PC-3 (cell line): ENCODE results near the gene AK4. TPM values are rescaled to one million over a fixed set of nuclear protein-coding genes. Genes with fewer than 3 reads are reported as not detected.

Experiments used
- ATAC-seq: fragments of 200-7000 bp; cut with Tn5 transposase; 2 replicates; pipeline ENCODE4 v1.9.1; 2020; ENCODE audit warnings: mild to moderate bottlenecking, moderate library complexity
- BruUV-seq: library from RNA; stranded (reverse); fragments of 400-500 nt; replicated peaks from 2 replicates; lab custom pipeline; 2021; lab: Mats Ljungman, UMichigan
- CTCF ChIA-PET: fragments of 300-600 bp; sonication (Branson Sonifier 250); formaldehyde crosslinking; loops from one replicate; lab custom pipeline; 2022; ENCODE audit warnings: antibody characterized with exemption; lab: Charles Lee
- POLR2A ChIA-PET: fragments of 300-600 bp; sonication (Branson Sonifier 250); formaldehyde crosslinking; loops from one replicate; lab custom pipeline; 2022; ENCODE audit warnings: antibody characterized with exemption; ENCODE audit not compliant: unreplicated experiment; lab: Charles Lee
- DNase-seq: peaks from one replicate; pipeline ENCODE4 v3.0.0-alpha.2; 2015
- H2AFZ ChIP-seq: fragments of 300-600 bp; sonication (generic); 2 replicates; pipeline ENCODE4 v1.6.0; 2016; ENCODE audit warnings: antibody characterized with exemption, low read length
- H3F3A ChIP-seq: fragments of 300-600 bp; sonication (generic); one replicate; pipeline ENCODE4 v1.6.0; 2017; ENCODE audit warnings: antibody characterized with exemption, low read length, control low read depth, mild to moderate bottlenecking; ENCODE audit not compliant: unreplicated experiment
- H3K27ac ChIP-seq: fragments of 300-600 bp; sonication (generic); 2 replicates; pipeline ENCODE4 v1.5.1; 2016; ENCODE audit warnings: mild to moderate bottlenecking, low read length
- H3K27me3 ChIP-seq: fragments of 300-600 bp; sonication (generic); 2 replicates; pipeline ENCODE4 v1.6.1; 2016; ENCODE audit warnings: low read length, mixed read lengths
- H3K36me3 ChIP-seq: fragments of 300-600 bp; sonication (generic); 2 replicates; pipeline ENCODE4 v1.6.1; 2016; ENCODE audit warnings: low read depth, mixed run types, low read length, mixed read lengths
- H3K4me1 ChIP-seq: fragments of 300-600 bp; sonication (generic); 2 replicates; pipeline ENCODE4 v1.5.1; 2016; ENCODE audit warnings: low read length; ENCODE audit not compliant: insufficient read depth
- H3K4me2 ChIP-seq: fragments of 300-600 bp; sonication (generic); 2 replicates; pipeline ENCODE4 v1.6.0; 2016; ENCODE audit warnings: low read length
- H3K4me3 ChIP-seq: fragments of 300-600 bp; sonication (generic); 2 replicates; pipeline ENCODE4 v1.5.1; 2016; ENCODE audit warnings: mild to moderate bottlenecking, low read length, mixed read lengths
- H3K79me2 ChIP-seq: fragments of 300-600 bp; sonication (generic); 2 replicates; pipeline ENCODE4 v1.6.1; 2017; ENCODE audit warnings: low read length, mixed read lengths
- H3K9ac ChIP-seq: fragments of 300-600 bp; sonication (generic); 2 replicates; pipeline ENCODE4 v1.6.0; 2016; ENCODE audit warnings: mild to moderate bottlenecking, low read length
- H3K9me2 ChIP-seq: fragments of 300-600 bp; sonication (generic); replicated peaks from 2 replicates; pipeline ENCODE4 v1.6.1; 2016; ENCODE audit warnings: mixed run types, low read length, mixed read lengths
- H3K9me3 ChIP-seq: fragments of 300-600 bp; sonication (generic); 2 replicates; pipeline ENCODE4 v1.6.1; 2016; ENCODE audit warnings: low read length, mixed read lengths
- H4K20me1 ChIP-seq: fragments of 300-600 bp; sonication (generic); 2 replicates; pipeline ENCODE4 v1.6.1; 2016; ENCODE audit warnings: low read length, mixed read lengths
- EZH2 ChIP-seq: fragments of 300-600 bp; sonication (generic); IDR thresholded peaks from one replicate; pipeline ENCODE4 v1.6.1; 2017; ENCODE audit warnings: antibody characterized with exemption, mild to moderate bottlenecking, low read length; ENCODE audit not compliant: unreplicated experiment
- EZH2phosphoT487 ChIP-seq: fragments of 300-600 bp; sonication (generic); IDR thresholded peaks from 2 replicates; pipeline ENCODE4 v1.6.1; 2018; ENCODE audit warnings: mild to moderate bottlenecking, antibody characterized with exemption, low read length, borderline replicate concordance
- intact Hi-C: fragments of 100-400 bp; cut with micrococcal nuclease; formaldehyde crosslinking; loops from 2 replicates; pipeline ENCODE4 v1.9.0; 2023
- total RNA-seq: library from RNA; depleted of rRNA; stranded (reverse); fragments of >200 nt; gene quantifications from 2 replicates; pipeline ENCODE4 v1.2.3, GENCODE V29; 2014
- TF ChIP-seq, protein P1 (sequence below): fragments of 300-600 bp; sonication (generic); conservative IDR thresholded peaks from 2 replicates; pipeline ENCODE4 v1.5.1; 2017; ENCODE audit warnings: antibody characterized with exemption, low read depth, mild to moderate bottlenecking, low read length

AK4 gene
- total RNA-seq, 1 experiment from 2014 or later: 98.9 TPM

DNA sequence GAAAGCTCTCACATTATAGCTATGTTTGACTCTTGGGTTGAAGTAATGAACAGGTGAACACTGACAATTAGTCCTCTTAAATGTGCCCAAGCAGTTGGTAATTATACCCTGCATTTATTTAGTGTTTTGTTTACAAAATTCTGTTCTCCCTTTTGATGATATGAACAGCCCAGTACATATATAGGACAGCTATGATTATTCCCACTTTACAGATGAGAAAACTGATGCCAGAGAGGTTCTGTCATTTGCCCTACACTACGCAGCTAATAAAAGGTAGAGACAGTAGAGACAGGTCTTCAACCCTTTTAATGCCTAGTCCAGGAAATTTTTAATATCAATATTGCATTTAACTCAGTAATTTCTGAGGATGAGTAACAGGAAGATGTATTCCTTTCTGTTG is 115.3 kb downstream of the AK4 start:
- H3K9me3 ChIP-seq: no peaks in the 10 kb centered on the region
- no peak overlapping the region for H3K27ac ChIP-seq
- ATAC-seq: no peak
- intact Hi-C loops: no loop called here
- no peaks in the 10 kb centered on the region for H3K9me2 ChIP-seq
- TF ChIP-seq EZH2 (no peak), EZH2phosphoT487 (no peak)
- TF ChIP-seq, protein P1, sequence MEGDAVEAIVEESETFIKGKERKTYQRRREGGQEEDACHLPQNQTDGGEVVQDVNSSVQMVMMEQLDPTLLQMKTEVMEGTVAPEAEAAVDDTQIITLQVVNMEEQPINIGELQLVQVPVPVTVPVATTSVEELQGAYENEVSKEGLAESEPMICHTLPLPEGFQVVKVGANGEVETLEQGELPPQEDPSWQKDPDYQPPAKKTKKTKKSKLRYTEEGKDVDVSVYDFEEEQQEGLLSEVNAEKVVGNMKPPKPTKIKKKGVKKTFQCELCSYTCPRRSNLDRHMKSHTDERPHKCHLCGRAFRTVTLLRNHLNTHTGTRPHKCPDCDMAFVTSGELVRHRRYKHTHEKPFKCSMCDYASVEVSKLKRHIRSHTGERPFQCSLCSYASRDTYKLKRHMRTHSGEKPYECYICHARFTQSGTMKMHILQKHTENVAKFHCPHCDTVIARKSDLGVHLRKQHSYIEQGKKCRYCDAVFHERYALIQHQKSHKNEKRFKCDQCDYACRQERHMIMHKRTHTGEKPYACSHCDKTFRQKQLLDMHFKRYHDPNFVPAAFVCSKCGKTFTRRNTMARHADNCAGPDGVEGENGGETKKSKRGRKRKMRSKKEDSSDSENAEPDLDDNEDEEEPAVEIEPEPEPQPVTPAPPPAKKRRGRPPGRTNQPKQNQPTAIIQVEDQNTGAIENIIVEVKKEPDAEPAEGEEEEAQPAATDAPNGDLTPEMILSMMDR: no peak
- H3K9ac ChIP-seq: no peak overlapping the region
- DNase-seq: no peak
- H3K79me2 ChIP-seq: no peaks in the 10 kb centered on the region
- H2AFZ ChIP-seq: no peak overlapping the region
- BruUV-seq: no TSS peak
- POLR2A ChIA-PET: interaction anchor here (0.6 kb wide), 1 partner anchor 16 kb away, joined by 4 read pairs; no protein-coding TSS in a partner anchor
- H3K27me3 ChIP-seq: no peaks in the 10 kb centered on the region
- H3K36me3 ChIP-seq: no peaks in the 10 kb centered on the region
- H3F3A ChIP-seq: no peaks in the 10 kb centered on the region
- no peaks in the 10 kb centered on the region for H4K20me1 ChIP-seq
- peaks cover 16% of the 10 kb centered on the region for H3K4me1 ChIP-seq
- no peak overlapping the region for H3K4me2 ChIP-seq
- no peak overlapping the region for H3K4me3 ChIP-seq
- CTCF ChIA-PET: no interaction called here

DNA sequence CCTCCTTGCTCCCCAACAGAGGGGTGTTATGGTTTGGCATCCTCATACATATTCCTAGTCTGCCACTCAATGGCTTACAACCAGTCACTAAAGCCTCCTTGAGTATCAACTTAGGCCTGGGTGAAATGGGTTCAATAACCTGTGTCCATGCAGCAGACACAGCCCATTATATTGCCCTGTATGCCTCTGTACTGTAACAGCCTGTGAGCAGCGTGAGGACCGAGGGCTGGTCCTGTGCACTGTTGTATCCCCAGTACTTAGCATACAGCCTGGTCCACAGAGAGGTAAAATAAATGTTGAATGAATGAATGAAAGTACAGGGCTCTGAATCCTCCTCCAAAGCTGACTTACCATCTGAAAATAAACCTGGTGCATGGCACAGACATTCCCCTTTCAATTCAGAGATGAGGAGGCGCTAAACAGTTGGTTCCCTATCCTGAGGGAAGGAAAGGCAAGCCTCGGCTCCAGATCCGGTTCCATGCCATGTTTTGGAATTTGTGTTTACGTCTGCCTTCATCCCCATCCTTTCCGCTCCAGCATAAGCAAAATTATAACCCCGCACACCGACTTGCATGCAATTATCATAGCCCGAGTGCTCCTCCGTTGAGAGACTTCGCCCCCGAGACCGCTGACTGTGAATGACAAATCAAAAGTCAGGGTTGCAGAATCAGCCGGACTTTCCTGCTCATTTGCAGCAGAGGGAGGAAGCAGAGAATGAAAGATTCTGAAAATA is 116.4 kb downstream of the AK4 start:
- DNase-seq (no peak), ATAC-seq (no peak)
- Histone ChIP-seq H3K4me3 (no peak overlapping the region), H3K27me3 (no peaks in the 10 kb centered on the region), H3K9me3 (no peaks in the 10 kb centered on the region), H3K4me2 (no peak overlapping the region), H3F3A (no peaks in the 10 kb centered on the region), H3K9ac (no peak overlapping the region), H3K36me3 (no peaks in the 10 kb centered on the region), H3K4me1 (peaks cover 16% of the 10 kb centered on the region), H2AFZ (no peak overlapping the region), H3K9me2 (no peaks in the 10 kb centered on the region), H4K20me1 (no peaks in the 10 kb centered on the region), H3K27ac (no peak overlapping the region), H3K79me2 (no peaks in the 10 kb centered on the region)
- no peak for TF ChIP-seq EZH2
- TF ChIP-seq, protein P1: no peak
- no peak for TF ChIP-seq EZH2phosphoT487
- ChIA-PET POLR2A (interaction anchor here (0.7 kb wide), 1 partner anchor 563 kb away, joined by 3 read pairs; no protein-coding TSS in a partner anchor), CTCF (no interaction called here)
- intact Hi-C loops: no loop called here
- no TSS peak for BruUV-seq

DNA sequence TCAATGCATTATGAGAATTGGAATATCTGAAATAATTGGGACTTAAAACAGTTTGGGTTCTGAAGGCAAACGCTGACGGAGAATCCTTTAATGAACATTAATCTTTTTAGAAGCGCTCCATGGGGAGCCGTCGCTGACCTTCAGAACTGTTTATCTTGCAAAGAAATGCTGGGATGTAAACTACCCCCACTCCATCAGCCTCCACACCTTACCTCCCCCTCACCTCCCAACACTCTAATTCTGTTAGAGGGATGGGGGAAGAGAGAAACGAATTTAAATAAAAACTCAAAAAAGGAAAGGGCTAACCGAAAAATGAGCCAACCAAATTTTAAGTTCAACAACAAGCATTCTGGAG is 117.3 kb downstream of the AK4 start:
- H3K36me3 ChIP-seq: no peaks in the 10 kb centered on the region
- no peaks in the 10 kb centered on the region for H3K9me3 ChIP-seq
- H3K27me3 ChIP-seq: no peaks in the 10 kb centered on the region
- H4K20me1 ChIP-seq: no peaks in the 10 kb centered on the region; the same call in 1 of the 2 replicates
- POLR2A ChIA-PET: interaction anchor here (0.7 kb wide), 1 partner anchor 564 kb away, joined by 3 read pairs; no protein-coding TSS in a partner anchor
- H3K4me3 ChIP-seq: no peak overlapping the region
- H2AFZ ChIP-seq: no peak overlapping the region
- CTCF ChIA-PET: no interaction called here
- intact Hi-C loops: no loop called here
- H3K4me2 ChIP-seq: no peak overlapping the region
- H3K27ac ChIP-seq: no peak overlapping the region
- no peak overlapping the region for H3K9ac ChIP-seq
- peaks cover 10% of the 10 kb centered on the region for H3K4me1 ChIP-seq
- BruUV-seq: no TSS peak
- no peaks in the 10 kb centered on the region for H3K9me2 ChIP-seq
- DNase-seq (no peak), ATAC-seq (no peak)
- no peaks in the 10 kb centered on the region for H3F3A ChIP-seq
- TF ChIP-seq EZH2 (no peak), EZH2phosphoT487 (no peak)
- TF ChIP-seq, protein P1: no peak
- H3K79me2 ChIP-seq: no peaks in the 10 kb centered on the region
